ENCODE results near the gene LAMTOR5. TPM values are rescaled to one million over a fixed set of nuclear protein-coding genes. Genes with fewer than 3 reads are reported as not detected.

LAMTOR5 gene
- polyA plus RNA-seq, 3 donors = 304 to 420 (median 368) TPM

- Histone ChIP-seq H3K9ac (ENCODE audit: insufficient read depth, low read length, poor library complexity, severe bottlenecking) (no peak overlapping the region), H3K9me3 (replicated peaks in 1 of 2; ENCODE audit: control insufficient read depth in 1 of 2, insufficient read depth in 1 of 2, low read length in 2 of 2) (no peaks in the 10 kb centered on the region), H3K36me3 (replicated peaks in 1 of 2; ENCODE audit: control insufficient read depth in 1 of 2, insufficient read depth in 2 of 2, low read length in 2 of 2) (no peaks in the 10 kb centered on the region), H3K4me2 (replicated peaks; ENCODE audit: extremely low read depth, low read length, poor library complexity, severe bottlenecking) (peak overlapping the region; percentile 3), H3K27me3 (ENCODE audit: control insufficient read depth in 2 of 2, insufficient read depth in 2 of 2, low read length in 2 of 2) (no peaks in the 10 kb centered on the region), H4K20me1 (ENCODE audit: insufficient read depth, low read length) (no peaks in the 10 kb centered on the region), H3K79me2 (ENCODE audit: insufficient read depth, low read length) (peaks cover 10% of the 10 kb centered on the region), H3K4me1 (ENCODE audit: control insufficient read depth in 1 of 2, insufficient read depth in 2 of 2, low read length in 2 of 2) (peaks cover 12 to 15% of the 10 kb centered on the region in 2 donors), H3K4me3 (replicated peaks in 1 of 3; ENCODE audit: low read depth in 2 of 3, low read length in 3 of 3) (no peak overlapping the region), H3K27ac (ENCODE audit: low read depth in 1 of 2, low read length in 2 of 2) (no peak overlapping the region), H2AFZ (ENCODE audit: insufficient read depth, low read depth, low read length, poor library complexity, severe bottlenecking) (peak overlapping the region; percentile 48)
- peaks cover 15% of the 10 kb centered on the region for H3K4me1 Mint-ChIP-seq
- peak overlapping the region in 2 of 7 donors; percentile 48 to 87 for H3K27ac Mint-ChIP-seq
- TF ChIP-seq, protein P1, sequence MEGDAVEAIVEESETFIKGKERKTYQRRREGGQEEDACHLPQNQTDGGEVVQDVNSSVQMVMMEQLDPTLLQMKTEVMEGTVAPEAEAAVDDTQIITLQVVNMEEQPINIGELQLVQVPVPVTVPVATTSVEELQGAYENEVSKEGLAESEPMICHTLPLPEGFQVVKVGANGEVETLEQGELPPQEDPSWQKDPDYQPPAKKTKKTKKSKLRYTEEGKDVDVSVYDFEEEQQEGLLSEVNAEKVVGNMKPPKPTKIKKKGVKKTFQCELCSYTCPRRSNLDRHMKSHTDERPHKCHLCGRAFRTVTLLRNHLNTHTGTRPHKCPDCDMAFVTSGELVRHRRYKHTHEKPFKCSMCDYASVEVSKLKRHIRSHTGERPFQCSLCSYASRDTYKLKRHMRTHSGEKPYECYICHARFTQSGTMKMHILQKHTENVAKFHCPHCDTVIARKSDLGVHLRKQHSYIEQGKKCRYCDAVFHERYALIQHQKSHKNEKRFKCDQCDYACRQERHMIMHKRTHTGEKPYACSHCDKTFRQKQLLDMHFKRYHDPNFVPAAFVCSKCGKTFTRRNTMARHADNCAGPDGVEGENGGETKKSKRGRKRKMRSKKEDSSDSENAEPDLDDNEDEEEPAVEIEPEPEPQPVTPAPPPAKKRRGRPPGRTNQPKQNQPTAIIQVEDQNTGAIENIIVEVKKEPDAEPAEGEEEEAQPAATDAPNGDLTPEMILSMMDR (IDR thresholded peaks at IDR 0.05) = peak; percentile 86
- peak; percentile 77 to 83 (median 77) for DNase-seq
- no peak overlapping the region for H3K4me3 Mint-ChIP-seq
- intact Hi-C loops (cut with micrococcal nuclease) = loop anchor here (1.0 to 2.0 kb wide), 2 partner anchors 48 kb away; no protein-coding TSS in a partner anchor
- H3K27me3 Mint-ChIP-seq (ENCODE audit: low read depth in 3 of 3) = peaks cover 0 to 3% (median 2%) of the 10 kb centered on the region in 3 donors
- H3K36me3 Mint-ChIP-seq = no peaks in the 10 kb centered on the region
- H3K9me3 Mint-ChIP-seq = no peaks in the 10 kb centered on the region
- 27% methylated on average over 4 of the region's 4 CpGs for WGBS (ENCODE audit: insufficient coverage)
These were observed 5.1 kb upstream of the LAMTOR5 start for GRCh38 chr1:110412576-110412975.

- Histone ChIP-seq H2AFZ (ENCODE audit: insufficient read depth, low read depth, low read length, poor library complexity, severe bottlenecking) (no peak overlapping the region), H3K4me3 (replicated peaks in 1 of 3; ENCODE audit: low read depth in 2 of 3, low read length in 3 of 3) (no peak overlapping the region), H3K79me2 (ENCODE audit: insufficient read depth, low read length) (peaks cover 23% of the 10 kb centered on the region), H3K4me1 (ENCODE audit: control insufficient read depth in 1 of 2, insufficient read depth in 2 of 2, low read length in 2 of 2) (peaks cover 17 to 23% of the 10 kb centered on the region in 2 donors), H4K20me1 (ENCODE audit: insufficient read depth, low read length) (no peaks in the 10 kb centered on the region), H3K4me2 (replicated peaks; ENCODE audit: extremely low read depth, low read length, poor library complexity, severe bottlenecking) (no peak overlapping the region), H3K36me3 (replicated peaks in 1 of 2; ENCODE audit: control insufficient read depth in 1 of 2, insufficient read depth in 2 of 2, low read length in 2 of 2) (no peaks in the 10 kb centered on the region), H3K27ac (ENCODE audit: low read depth in 1 of 2, low read length in 2 of 2) (no peak overlapping the region), H3K27me3 (ENCODE audit: control insufficient read depth in 2 of 2, insufficient read depth in 2 of 2, low read length in 2 of 2) (no peaks in the 10 kb centered on the region), H3K9me3 (replicated peaks in 1 of 2; ENCODE audit: control insufficient read depth in 1 of 2, insufficient read depth in 1 of 2, low read length in 2 of 2) (no peaks in the 10 kb centered on the region), H3K9ac (ENCODE audit: insufficient read depth, low read length, poor library complexity, severe bottlenecking) (no peak overlapping the region)
- no peak overlapping the region for H3K27ac Mint-ChIP-seq
- intact Hi-C loops (cut with micrococcal nuclease) = no loop called here
- peaks cover 22% of the 10 kb centered on the region for H3K4me1 Mint-ChIP-seq
- no peak for DNase-seq
- no peak overlapping the region for H3K4me3 Mint-ChIP-seq
- H3K27me3 Mint-ChIP-seq (ENCODE audit: low read depth in 3 of 3) = peaks cover 0 to 3% (median 2%) of the 10 kb centered on the region in 3 donors
- TF ChIP-seq, protein P1 (IDR thresholded peaks at IDR 0.05) = no peak
- H3K36me3 Mint-ChIP-seq = no peaks in the 10 kb centered on the region
- 100% methylated on average over 3 of the region's 7 CpGs for WGBS (ENCODE audit: insufficient coverage)
- no peaks in the 10 kb centered on the region for H3K9me3 Mint-ChIP-seq
These were observed 3.8 kb upstream of the LAMTOR5 start for GRCh38 chr1:110411173-110411735.
